ENCODE data around the gene AK1.
A peak's percentile ranks its signal among the peaks of the same experiment; 100 is the strongest.

AK1 gene

GRCh38 chr9:127877566-127877998 is at the start of gene AK1:
Gene AK1 (minus strand): TSS chr9:127877675. CDS start chr9:127874617, 3,058 bp downstream.
- H3K4me3 ChIP-seq, result peak within 1 kb of the TSS; percentile 34 to 60 (median 42)
- peak within 1 kb of the TSS in 20 of 21 experiments; percentile 41 to 90 (median 81) for H3K27ac ChIP-seq

- peak overlapping the region; percentile 18 to 43 (median 28) for H3K4me3 ChIP-seq
- peak overlapping the region in 4 of 21 experiments; percentile 11 to 47 (median 30) for H3K27ac ChIP-seq
Measured at GRCh38 chr9:127926906-127927200, 49.4 kb upstream of the AK1 start.

- H3K4me3 ChIP-seq, result peak overlapping the region in 5 of 7 experiments; percentile 18 to 43 (median 39)
- H3K27ac ChIP-seq, result peak overlapping the region in 2 of 21 experiments; percentile 35 to 47
Measured at GRCh38 chr9:127925959-127926905, 48.8 kb upstream of the AK1 start.

- H3K27ac ChIP-seq, result no peak overlapping the region
- no peak overlapping the region for H3K4me3 ChIP-seq
Measured at GRCh38 chr9:127924736-127925444, 47.4 kb upstream of the AK1 start.

GRCh38 chr9:127923771-127924170 is 46.3 kb upstream of the AK1 start:
- Histone ChIP-seq H3K27ac (peak overlapping the region in 2 of 21 experiments; percentile 10 to 33), H3K4me3 (no peak overlapping the region)

GRCh38 chr9:127923046-127923445 is 45.6 kb upstream of the AK1 start:
- no peak overlapping the region for H3K4me3 ChIP-seq
- peak overlapping the region in 2 of 21 experiments; percentile 10 to 33 for H3K27ac ChIP-seq

GRCh38 chr9:127921557-127922120 is 44.2 kb upstream of the AK1 start:
- peak overlapping the region in 2 of 7 experiments; percentile 7 to 18 for H3K4me3 ChIP-seq
- H3K27ac ChIP-seq, result no peak overlapping the region

GRCh38 chr9:127920794-127921193 is 43.3 kb upstream of the AK1 start:
- H3K27ac ChIP-seq, result peak overlapping the region in 2 of 21 experiments; percentile 17 to 30
- H3K4me3 ChIP-seq, result no peak overlapping the region

GRCh38 chr9:127919253-127919815 is 41.9 kb upstream of the AK1 start:
- peak overlapping the region in 20 of 21 experiments; percentile 4 to 79 (median 62) for H3K27ac ChIP-seq

GRCh38 chr9:127918183-127919107 is 41.0 kb upstream of the AK1 start:
- Histone ChIP-seq H3K27ac (peak overlapping the region in 20 of 21 experiments; percentile 4 to 79 (median 65)), H3K4me3 (no peak overlapping the region)

More at GRCh38 chr9:127919253-127919815, 41.9 kb upstream of the AK1 start:
- H3K4me3 ChIP-seq, result no peak overlapping the region

GRCh38 chr9:127917603-127918002 is 40.1 kb upstream of the AK1 start:
- peak overlapping the region in 4 of 7 experiments; percentile 6 to 61 (median 46) for H3K4me3 ChIP-seq
- H3K27ac ChIP-seq, result peak overlapping the region in 18 of 21 experiments; percentile 9 to 79 (median 65)

GRCh38 chr9:127916720-127917581 is 39.5 kb upstream of the AK1 start, which contains the start of gene ST6GALNAC4:
Gene ST6GALNAC4 (minus strand): TSS chr9:127917041. CDS start chr9:127916419, 622 bp downstream.
- Histone ChIP-seq H3K4me3 (peak within 1 kb of the TSS; percentile 36 to 61 (median 48)), H3K27ac (peak within 1 kb of the TSS; percentile 10 to 89 (median 71))

- Histone ChIP-seq H3K27ac (peak overlapping the region; percentile 10 to 89 (median 69)), H3K4me3 (peak overlapping the region; percentile 36 to 61 (median 48))
Measured at GRCh38 chr9:127915801-127916719, 38.6 kb upstream of the AK1 start.

GRCh38 chr9:127915325-127915752 is 37.9 kb upstream of the AK1 start:
- H3K27ac ChIP-seq, result peak overlapping the region in 13 of 21 experiments; percentile 36 to 89 (median 71)
- H3K4me3 ChIP-seq, result peak overlapping the region in 1 of 7 experiments; percentile 61

GRCh38 chr9:127913682-127914081 is 36.2 kb upstream of the AK1 start:
- Histone ChIP-seq H3K27ac (no peak overlapping the region), H3K4me3 (no peak overlapping the region)

GRCh38 chr9:127912882-127913281 is 35.4 kb upstream of the AK1 start:
- peak overlapping the region in 2 of 21 experiments; percentile 4 to 8 for H3K27ac ChIP-seq
- H3K4me3 ChIP-seq, result no peak overlapping the region

Data from skin epidermis (tissue), 12 donors.